ENCODE data around the gene DISC1.
"Not testable (repeated sequence)": the region's sequence is repeated elsewhere in the genome, so short reads cannot be mapped to it uniquely, and the experiment has no call there.

The DISC1 gene

DNA sequence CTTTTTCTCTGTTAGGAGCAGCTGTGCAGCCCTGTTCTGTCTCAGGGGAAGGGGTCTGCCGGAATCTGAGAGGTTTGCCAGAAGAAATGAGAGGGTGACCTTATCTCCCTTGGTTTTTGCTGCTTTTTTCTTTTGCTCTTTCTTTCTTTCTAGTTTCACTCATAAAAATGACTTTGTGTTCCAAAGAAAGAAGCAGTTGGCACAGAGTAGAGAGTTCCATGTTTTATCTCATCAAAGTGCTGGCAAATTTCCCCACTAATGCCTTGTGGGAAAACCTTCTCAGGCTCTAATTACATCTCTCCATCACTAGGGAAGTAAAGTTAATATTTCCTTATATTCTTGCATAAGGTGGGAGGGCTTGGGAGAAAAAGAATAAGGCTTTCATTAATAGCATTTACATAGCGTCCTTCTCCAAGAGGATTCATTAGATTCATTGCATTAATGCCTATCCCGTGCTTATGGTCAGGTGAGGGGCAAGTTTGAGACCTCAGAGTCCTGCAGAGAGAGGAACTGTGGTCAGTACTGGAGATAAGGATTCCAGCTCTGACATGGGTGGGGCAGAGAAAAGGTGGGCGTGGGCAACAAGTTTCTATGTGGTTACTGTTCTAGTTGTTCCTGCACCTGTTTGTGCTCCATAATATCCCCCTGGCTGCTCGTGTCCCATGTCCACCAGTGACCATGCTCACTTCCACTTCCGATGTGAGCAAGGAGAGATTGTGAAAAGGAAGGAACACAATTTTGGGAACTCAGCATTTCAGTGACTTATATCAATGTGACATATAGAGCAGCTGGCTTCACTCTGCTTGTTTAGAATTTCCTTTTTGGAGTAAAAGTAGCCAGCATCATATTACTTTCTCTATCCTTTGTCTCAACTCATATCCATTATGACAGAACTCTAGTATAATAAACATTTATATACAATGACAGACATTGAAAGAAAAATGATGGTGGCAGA lies 79.5 kb downstream of the DISC1 start:
- DNase-seq = no peak

DNA sequence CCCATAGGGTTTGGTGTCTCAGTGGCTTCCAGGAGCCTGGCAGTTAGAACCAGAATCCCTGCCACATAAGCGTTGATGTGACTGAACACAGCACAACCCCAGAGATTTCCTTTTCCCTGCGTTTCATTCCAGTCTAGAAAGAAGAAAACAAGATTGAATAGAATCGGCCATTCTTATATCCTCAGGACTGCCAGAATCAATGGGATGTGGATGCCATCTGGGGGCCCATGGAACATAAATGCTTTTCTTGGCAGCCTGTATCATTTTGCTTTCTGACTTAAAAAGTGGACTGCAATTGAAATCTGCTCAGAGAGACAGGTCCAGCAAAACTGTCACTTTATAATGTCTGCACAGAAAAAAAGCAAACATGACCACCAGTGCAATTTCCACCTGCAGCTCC lies 80.3 kb downstream of the DISC1 start:
- DNase-seq = no peak

DNA sequence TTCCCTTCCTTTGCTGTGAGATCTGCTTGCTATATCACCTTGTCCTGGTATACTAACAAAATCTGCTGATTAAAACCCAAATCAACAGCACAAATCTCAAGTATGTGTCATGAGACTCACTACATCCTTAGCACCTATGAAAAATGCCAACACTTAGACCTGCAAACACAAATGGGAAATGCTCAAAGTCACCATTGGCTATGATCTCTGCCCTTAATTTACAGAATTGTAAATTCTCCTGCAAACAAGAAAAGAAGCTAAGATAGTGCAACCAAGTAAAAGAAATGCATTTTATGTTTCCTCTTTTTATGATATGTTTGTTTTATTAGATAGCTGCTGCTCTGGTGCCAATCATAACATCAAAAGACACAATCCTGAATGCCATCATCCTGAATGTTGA lies 80.8 kb downstream of the DISC1 start:
- no peak for DNase-seq

DNA sequence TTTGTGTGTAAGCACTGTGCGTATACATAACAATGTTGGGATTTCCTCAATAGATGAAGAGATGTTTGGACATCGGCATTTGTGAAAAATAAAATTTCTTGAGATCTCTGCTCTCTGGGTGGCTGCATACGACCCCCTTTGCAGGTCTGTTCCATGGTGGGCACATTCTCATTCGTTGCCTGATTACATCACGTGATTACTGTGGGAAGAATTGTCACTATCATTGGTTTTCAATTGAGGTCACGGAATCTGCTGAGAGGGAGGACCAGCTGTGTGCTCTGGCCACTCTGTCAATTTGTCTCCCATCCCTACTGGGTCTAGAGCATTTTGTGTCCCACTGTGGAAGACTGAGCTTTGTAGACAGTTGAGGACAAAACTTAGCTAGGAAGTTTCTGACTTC lies 81.8 kb downstream of the DISC1 start:
- no peak for DNase-seq

DNA sequence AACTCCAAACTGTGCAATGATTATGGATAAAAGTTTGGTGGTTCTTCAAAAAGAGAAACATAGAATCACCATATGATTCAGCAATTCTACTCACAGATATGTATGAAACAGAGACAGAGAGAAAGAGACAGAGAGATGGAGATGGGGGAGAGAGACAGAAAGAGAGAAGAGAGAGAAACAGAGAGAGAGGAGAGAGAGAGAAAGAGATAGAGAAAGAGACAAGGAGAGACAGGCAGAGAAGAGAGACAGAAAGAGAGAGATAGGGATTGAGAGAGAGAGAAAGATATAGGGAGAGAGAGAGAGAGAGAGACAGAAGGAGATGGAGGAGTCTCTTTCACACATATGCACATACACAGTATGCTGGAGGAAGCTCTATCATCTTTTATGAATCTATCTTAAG lies 87.8 kb downstream of the DISC1 start:
- no peak for DNase-seq

DNA sequence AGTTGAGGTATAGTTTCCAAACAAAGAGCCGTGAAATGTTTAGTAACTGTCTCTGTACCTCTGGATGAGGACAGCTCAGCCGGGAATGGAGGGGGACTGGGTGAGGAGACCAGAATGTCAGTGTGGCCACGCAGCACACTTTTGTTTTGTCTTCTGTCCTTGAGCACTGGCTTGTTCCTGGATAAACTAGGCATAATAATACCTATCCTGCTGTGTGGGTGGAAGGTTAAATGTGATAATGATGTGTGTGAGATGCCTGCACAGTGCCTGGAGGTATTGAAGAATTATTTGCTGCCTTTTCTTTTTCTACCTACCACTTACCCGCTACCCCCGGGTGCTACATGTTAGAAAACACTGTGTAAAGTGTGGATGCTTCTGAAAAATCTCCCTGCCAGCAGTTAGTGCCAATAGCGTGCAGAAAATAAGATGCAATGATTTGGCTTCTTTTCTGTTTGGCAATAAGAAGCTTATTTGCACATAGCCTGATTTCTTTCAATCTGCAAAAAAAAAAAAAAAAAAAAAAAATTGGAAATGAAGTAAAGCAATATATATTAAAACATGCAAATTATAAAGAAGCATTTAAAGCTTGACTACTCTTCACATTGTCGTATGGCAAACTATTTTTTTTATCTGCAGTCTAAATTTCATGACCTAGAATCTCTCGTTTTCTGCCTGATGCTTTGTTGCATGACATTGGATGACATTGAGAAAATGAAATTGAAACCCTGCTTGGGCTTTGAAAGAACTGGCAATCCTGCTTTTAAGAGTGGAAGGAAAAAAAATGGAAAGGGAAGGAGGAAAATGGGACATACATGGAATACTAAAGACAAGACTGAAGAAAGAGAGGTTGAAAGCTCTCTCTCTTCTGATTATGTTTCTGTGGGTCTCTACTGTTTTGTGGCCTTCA lies 89.5 kb downstream of the DISC1 start:
- no peak for DNase-seq

DNA sequence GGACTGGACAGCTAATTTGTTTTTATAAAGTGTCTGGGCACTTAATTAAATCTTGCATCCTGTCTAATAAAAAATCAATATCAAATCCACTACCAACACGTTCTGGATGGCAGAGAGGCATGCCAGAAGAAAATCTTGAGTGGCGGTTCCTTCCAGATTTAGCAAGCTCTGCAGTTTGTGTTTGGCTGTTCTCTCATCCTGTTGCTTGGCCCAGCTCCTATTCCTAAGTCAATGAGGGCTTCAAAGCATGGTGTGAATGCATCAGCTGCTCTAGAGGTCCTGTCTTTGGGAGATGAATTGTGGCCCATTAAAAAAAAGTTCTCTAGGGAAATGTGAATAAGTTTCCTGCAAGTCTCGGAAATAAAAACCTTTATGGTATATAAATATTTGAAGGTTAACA lies 90.3 kb downstream of the DISC1 start:
- DNase-seq = no peak

DNA sequence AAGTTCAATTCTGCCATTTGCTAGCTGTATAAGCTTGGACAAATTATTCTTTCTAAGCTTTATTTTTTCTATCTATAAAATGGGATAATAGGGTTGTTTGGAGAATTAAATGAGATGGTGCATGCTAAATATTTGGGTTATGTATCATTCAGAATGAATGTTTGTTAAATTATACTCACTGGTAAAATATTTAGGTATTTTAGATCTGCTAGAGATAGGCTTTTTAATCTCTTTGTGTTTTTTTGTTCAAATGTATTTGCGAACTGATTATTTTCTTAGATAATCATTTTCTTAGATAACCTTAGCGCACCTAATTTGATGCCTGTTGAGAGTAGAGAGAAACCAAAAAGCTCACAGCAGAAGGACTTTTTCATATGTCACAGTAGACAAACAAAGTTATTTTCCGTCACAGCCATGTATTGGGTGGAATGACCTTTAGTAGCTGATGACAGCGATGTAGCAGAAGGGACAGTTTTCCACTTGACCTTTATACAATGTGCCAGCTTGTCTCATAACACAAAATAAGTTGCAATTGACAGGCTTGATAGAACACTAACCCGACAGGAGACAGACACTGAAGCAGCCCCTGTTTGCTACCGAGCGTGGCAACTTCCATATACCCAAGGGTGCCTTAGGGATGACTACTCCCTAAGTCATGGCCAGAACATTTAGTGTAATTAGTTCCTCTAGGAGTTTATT lies 93.0 kb downstream of the DISC1 start:
- no peak for DNase-seq

DNA sequence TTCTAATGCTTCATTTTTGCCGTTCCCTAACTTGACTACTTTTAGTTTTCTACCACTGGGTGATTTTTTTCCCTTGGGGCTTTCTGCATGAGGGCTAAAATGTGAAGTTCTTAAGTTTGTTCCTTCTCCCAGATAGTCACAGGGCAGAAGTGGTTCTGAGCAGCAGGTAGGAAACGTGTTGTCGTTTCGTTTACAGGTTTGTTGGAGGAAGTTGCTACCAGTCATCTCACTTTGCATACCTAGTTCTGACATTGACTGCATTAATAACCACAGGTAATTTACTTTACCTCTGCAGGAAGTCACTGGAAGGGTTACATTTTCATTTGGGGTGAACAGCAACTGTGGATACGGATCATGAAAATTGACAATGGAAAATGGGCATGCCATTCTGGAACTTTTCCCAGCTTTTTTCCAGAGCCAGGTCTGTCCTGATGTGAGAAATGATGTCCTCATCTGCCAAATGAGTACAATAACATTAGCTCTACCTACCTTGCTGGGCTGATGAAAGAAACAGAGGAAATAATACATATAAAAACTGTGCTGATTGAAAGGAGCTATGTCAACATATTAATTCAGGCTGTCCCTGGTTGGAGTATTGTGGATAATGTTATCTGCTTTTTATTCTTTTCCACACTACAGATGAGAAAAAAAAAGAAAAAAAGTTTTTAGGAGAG lies 94.2 kb downstream of the DISC1 start:
- no peak for DNase-seq

DNA sequence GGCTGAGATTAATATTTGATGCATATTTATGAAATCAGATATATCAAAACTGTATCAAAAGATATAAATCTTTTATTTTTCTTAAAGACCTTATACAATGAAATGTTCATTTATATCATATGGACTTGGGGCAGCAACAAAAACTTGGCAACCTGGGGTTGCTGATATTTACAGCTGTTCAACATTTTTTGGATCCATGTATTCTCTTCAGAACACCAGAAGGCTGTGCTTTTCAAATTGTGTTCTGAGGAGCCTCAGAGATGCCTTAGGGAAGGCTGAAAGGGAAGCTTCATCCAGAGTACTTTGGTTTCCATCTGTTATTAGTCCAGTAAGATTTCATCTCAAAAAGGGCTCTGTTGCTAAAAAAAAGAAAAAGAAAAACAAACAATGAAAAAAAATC lies 94.8 kb downstream of the DISC1 start:
- DNase-seq = no peak

DNA sequence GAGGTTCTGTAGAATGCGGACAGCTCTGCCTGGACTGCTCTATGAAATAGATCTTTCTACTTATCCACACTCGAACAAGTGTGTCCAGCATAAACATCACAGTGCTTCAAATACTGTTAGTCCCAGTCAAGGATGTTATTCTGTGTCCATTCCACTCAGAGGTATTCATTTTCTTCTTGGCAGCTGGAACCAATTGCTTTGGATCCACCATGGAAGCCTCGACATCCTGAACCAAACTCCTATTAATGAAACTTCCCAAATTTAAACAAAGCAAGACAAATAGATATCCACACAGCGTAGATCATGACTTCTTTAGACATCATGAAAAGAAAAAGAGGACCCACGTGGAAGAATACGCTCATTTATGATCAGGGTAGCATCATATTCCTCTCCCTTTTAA lies 95.8 kb downstream of the DISC1 start:
- DNase-seq = no peak

GRCh38 chr1:231723146-231723545 lies 96.6 kb downstream of the DISC1 start:
- DNase-seq = no peak

DNA sequence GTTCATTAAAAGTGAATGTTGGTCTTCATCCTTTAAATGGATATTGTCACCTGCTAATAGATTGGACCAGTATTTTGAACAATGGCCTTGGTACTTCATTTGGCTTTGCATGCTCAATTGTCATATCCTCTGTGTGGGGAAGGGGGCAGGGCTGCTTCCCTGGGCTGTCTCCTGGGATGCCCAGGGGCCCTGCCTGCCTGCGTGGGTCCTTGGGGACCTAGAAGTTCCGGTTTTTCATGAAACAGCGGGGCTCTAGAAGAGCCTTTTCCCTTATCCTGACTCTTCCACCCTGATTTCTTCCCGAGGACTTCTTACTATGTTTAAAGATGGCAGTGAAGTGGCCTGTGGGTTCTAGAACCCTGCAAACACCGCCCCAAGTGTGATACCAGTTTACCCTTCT lies 97.5 kb downstream of the DISC1 start:
- DNase-seq = no peak

DNA sequence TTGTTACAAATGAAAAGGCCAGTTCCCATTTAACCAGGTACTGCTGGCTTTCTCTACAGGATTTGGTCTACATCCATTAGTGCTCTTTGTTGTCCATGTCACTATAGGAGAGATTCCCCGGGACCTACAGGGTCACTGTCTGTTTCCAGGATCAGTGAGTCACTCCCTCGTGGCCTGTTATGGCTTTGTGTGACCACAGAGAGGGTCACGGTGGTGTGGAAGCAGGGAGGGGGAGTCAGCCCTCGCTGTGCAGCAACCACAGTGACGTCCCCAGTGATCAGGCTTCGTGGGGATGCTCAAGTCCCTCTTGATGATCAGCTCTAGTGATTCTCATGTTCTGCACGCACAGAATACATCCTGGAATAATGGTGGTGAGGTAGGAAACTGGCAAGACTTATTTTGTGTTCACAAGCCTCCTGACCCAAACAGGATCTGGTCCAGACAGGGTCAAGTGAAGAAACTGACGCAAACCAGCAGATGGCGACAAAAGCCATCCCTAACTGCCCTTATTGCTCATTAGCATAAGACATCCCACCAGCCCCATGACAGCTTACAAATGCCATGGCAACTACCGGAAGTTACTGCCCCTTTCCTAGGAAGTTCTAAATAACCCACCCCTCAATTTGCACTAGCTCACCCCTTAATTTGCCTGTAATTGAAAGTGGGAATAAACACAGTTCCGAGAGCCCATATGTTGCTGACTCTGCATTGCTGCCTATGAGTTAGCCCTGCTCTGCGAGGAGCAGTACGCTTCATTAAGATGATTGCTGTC lies 98.5 kb downstream of the DISC1 start:
- no peak for DNase-seq

- no peak for DNase-seq
Measured at GRCh38 chr1:231727171-231727570, 100.6 kb downstream of the DISC1 start.

DNA sequence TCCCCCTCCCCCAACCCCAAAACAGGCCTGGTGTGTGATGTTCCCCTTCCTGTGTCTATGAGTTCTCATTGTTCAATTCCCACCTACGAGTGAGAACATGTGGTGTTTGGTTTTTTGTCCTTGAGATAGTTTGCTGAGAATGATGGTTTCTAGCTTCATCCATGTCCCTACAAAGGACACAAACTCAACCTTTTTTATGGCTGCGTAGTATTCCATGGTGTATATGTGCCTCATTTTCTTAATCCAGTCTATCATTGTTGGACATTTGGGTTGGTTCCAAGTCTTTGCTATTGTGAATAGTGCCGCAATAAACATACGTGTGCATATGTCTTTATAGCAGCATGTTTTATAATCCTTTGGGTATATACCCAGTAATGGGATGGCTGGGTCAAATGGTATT lies 102.4 kb downstream of the DISC1 start:
- DNase-seq = not testable (repeated sequence)

DNA sequence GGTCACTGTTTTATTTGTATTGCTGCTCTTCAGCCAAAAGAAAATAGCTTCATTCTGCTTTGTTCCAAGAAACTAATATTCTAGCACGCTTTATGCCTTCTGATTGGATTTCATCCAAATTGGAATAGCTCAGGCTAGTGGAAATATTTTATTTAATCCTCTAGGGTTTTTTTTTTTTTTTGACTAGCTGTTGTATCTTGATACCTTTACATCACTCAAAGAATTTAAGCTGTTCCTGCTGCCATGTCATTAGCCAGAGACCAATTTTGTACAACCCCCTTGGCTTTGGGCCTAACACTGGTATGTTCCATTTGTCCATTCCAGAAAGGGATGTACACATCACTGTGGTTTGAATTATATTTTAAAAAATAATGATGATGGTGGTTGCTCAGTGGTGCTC lies 103.0 kb downstream of the DISC1 start:
- DNase-seq = no peak

- DNase-seq = no peak
Measured at GRCh38 chr1:231731268-231731667, 104.7 kb downstream of the DISC1 start.

DNA sequence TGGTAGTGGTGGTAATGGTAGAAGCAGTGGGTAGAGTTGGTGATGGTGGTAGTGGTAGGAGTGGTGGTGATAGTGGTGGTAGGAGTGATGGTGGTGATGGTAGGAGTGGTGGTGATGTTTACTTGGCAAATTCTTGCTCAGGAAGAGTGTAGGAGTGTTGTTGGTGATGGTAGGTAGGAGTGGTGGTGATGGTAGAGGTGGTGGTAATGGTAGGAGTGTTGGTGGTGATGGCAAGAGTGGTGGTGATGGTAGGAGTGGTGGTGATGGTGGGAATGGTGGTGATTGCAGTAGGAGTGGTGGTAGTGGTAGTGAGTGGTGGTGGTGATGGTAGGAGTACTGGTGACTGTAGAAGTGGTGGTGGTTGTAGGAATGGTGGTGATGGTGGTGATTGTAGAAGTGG lies 106.5 kb downstream of the DISC1 start:
- DNase-seq = no peak

GRCh38 chr1:231733672-231734071 lies 107.1 kb downstream of the DISC1 start:
- DNase-seq = no peak

- DNase-seq = no peak
Measured at GRCh38 chr1:231734417-231734816, 107.8 kb downstream of the DISC1 start.

DNA sequence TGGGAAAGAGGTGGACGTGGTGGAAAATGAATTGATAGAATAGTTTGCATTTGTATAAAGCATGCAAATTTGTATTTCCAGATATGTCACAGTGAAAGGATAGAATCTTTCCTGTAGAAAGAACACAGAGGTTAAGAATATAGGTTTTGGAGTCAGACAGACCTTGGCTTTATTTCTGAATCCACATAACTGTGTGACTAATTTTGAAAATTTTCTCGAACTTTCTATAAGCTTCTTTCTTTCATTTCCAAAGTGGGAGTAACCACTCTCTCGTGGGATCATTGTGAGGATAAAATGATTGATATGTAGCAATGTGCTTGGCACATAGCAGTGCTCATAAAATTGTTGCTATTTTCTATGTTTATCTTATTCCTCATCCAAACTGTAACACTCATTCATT lies 108.8 kb downstream of the DISC1 start:
- no peak for DNase-seq

Data from activated CD4-positive, alpha-beta T cell treated with anti-CD3 and anti-CD28 coated beads, Interleukin-2, amount 50 U/mL, for 1 hour (primary cell).